Measurements from ENCODE around the gene STAC2. TPM values are rescaled to one million over a fixed set of nuclear protein-coding genes. Genes with fewer than 3 reads are reported as not detected.

STAC2 gene
- total and polyA plus RNA-seq, 9 donors = 0.04 to 0.30 (median 0.18) TPM

DNA sequence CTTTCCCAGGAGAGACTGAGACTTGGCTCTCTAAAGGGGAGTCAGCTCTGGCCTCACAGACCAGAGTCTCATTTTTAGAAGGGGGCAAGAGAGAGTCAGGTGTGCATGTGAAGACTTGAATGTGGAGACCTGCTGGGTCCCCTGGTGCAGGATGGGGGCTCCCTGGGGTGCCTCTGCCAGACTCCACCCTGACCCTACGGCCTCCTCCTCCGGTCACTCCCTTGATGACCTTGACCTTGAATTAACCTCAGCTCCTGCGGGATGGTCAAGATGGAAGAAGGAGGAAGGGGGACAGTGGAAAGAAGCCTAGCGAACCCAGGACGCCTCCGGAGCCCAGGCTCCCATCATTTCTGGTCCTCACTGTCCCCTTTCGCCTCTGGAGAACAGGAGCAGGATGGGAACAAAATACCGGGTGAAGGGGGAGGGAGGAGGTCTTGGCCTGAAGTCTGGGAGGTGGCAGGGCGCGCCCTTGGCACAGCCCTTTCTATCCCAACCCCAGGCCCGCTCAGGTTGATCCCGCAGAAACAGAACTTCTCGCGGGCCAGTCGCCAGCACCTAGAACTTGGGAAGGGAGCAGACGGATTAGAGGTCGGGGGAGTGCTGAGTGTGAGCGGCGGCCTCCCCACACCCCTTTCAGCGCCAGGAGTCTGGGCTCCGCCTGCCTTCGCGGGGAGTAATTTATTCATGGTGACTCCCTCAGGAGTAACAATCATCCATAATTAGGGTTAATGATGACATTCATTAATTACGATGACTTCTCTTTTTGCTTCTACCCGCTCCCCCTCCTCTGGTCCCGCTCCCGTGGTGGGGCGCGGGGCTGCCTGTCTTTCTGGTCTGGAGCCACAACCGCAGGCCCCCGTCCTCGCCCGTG is 1.6 kb downstream of the STAC2 start:
- Histone ChIP-seq H3K36me3 (ENCODE audit: control insufficient read depth, insufficient read depth, low read length) (no peaks in the 10 kb centered on the region), H3K4me3 (ENCODE audit: low read length) (no peak overlapping the region), H3K9me3 (replicated peaks; ENCODE audit: control insufficient read depth, low read depth, low read length) (no peaks in the 10 kb centered on the region), H3K27ac (ENCODE audit: low read length) (no peak overlapping the region), H3K27me3 (ENCODE audit: control insufficient read depth, insufficient read depth, low read length) (peaks cover 63% of the 10 kb centered on the region), H3K4me1 (ENCODE audit: control insufficient read depth, insufficient read depth, low read length) (peaks cover 28% of the 10 kb centered on the region)
- 18% methylated on average over 17 of the region's 33 CpGs for WGBS (ENCODE audit: insufficient coverage)
- DNase-seq = no peak

GRCh38 chr17:39222866-39223834 is 2.6 kb downstream of the STAC2 start:
- Histone ChIP-seq H3K9me3 (replicated peaks; ENCODE audit: control insufficient read depth, low read depth, low read length) (no peaks in the 10 kb centered on the region), H3K4me1 (ENCODE audit: control insufficient read depth, insufficient read depth, low read length) (peaks cover 32% of the 10 kb centered on the region), H3K27me3 (ENCODE audit: control insufficient read depth, insufficient read depth, low read length) (peaks cover 67% of the 10 kb centered on the region), H3K27ac (ENCODE audit: low read length) (no peak overlapping the region), H3K36me3 (ENCODE audit: control insufficient read depth, insufficient read depth, low read length) (no peaks in the 10 kb centered on the region), H3K4me3 (ENCODE audit: low read length) (no peak overlapping the region)
- WGBS (ENCODE audit: insufficient coverage) = 70% methylated on average over 2 of the region's 9 CpGs
- no peak for DNase-seq

- WGBS (ENCODE audit: insufficient coverage) = 82% methylated on average over 7 of the region's 7 CpGs
- peaks cover 68% of the 10 kb centered on the region for H3K27me3 ChIP-seq (ENCODE audit: control insufficient read depth, insufficient read depth, low read length)
Observed at GRCh38 chr17:39222151-39222550, 3.6 kb downstream of the STAC2 start.

DNA sequence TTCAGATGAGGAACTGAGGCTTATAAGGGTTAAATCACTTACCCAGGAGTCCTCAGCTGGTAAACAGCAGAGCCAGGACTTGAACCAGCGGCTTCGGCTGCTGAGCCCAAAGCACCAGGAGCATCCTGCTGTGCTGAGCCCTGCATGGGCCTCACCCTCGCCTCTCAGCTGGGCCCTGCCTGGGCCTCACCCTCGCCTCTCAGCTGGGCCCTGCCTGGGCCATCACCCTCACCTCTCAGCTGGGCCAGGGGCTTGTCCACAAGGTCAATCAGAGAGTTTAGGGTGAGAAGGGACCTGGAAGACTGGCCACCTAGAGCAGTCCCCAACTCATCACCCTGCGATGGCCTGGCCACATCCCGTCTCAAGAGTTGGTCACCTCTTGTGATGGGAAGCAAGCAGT is 4.2 kb downstream of the STAC2 start:
- no peak overlapping the region for H3K4me3 ChIP-seq (ENCODE audit: low read length)
- H3K27ac ChIP-seq (ENCODE audit: low read length) = no peak overlapping the region
- no peaks in the 10 kb centered on the region for H3K9me3 ChIP-seq (replicated peaks; ENCODE audit: control insufficient read depth, low read depth, low read length)
- DNase-seq = no peak
- H3K36me3 ChIP-seq (ENCODE audit: control insufficient read depth, insufficient read depth, low read length) = no peaks in the 10 kb centered on the region
- WGBS (ENCODE audit: insufficient coverage) = 88% methylated on average over 6 of the region's 6 CpGs
- peaks cover 68% of the 10 kb centered on the region for H3K27me3 ChIP-seq (ENCODE audit: control insufficient read depth, insufficient read depth, low read length)
- peaks cover 34% of the 10 kb centered on the region for H3K4me1 ChIP-seq (ENCODE audit: control insufficient read depth, insufficient read depth, low read length)

More at GRCh38 chr17:39222151-39222550, 3.6 kb downstream of the STAC2 start:
- Histone ChIP-seq H3K4me1 (ENCODE audit: control insufficient read depth, insufficient read depth, low read length) (peaks cover 34% of the 10 kb centered on the region), H3K9me3 (replicated peaks; ENCODE audit: control insufficient read depth, low read depth, low read length) (no peaks in the 10 kb centered on the region), H3K36me3 (ENCODE audit: control insufficient read depth, insufficient read depth, low read length) (no peaks in the 10 kb centered on the region), H3K27ac (ENCODE audit: low read length) (no peak overlapping the region), H3K4me3 (ENCODE audit: low read length) (no peak overlapping the region)
- DNase-seq = no peak

- no peak for DNase-seq
- no peaks in the 10 kb centered on the region for H3K36me3 ChIP-seq (ENCODE audit: control insufficient read depth, insufficient read depth, low read length)
- H3K9me3 ChIP-seq (replicated peaks; ENCODE audit: control insufficient read depth, low read depth, low read length) = no peaks in the 10 kb centered on the region
- H3K4me1 ChIP-seq (ENCODE audit: control insufficient read depth, insufficient read depth, low read length) = peaks cover 20% of the 10 kb centered on the region
- peaks cover 61% of the 10 kb centered on the region for H3K27me3 ChIP-seq (ENCODE audit: control insufficient read depth, insufficient read depth, low read length)
- no peak overlapping the region for H3K4me3 ChIP-seq (ENCODE audit: low read length)
- H3K27ac ChIP-seq (ENCODE audit: low read length) = no peak overlapping the region
- 54% methylated on average over 8 of the region's 8 CpGs for WGBS (ENCODE audit: insufficient coverage)
Observed at GRCh38 chr17:39219647-39220154, 6.0 kb downstream of the STAC2 start.

DNA sequence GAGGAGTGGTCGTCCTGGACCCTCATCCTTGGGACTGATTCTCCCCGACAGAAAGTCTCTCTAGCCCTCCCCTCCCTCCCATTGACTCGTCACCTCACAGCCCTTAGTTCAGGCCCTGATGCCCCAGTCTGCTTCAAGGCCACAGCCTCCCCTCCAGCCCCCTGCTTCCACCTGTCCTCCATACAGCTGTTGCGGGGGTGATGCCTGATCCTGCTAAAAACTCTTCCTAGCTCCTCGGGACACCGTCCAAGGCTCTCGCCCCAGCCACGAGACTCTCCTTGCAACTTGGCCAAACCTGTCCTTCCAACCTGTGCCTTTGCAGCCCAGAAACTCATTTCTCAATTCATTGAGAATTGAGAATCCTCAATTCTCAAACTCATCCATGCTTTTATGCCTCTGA is 6.8 kb downstream of the STAC2 start:
- Histone ChIP-seq H3K27me3 (ENCODE audit: control insufficient read depth, insufficient read depth, low read length) (peaks cover 59% of the 10 kb centered on the region), H3K4me3 (ENCODE audit: low read length) (no peak overlapping the region), H3K9me3 (replicated peaks; ENCODE audit: control insufficient read depth, low read depth, low read length) (no peaks in the 10 kb centered on the region), H3K27ac (ENCODE audit: low read length) (no peak overlapping the region), H3K4me1 (ENCODE audit: control insufficient read depth, insufficient read depth, low read length) (peaks cover 17% of the 10 kb centered on the region), H3K36me3 (ENCODE audit: control insufficient read depth, insufficient read depth, low read length) (no peaks in the 10 kb centered on the region)
- 44% methylated on average over 7 of the region's 8 CpGs for WGBS (ENCODE audit: insufficient coverage)
- no peak for DNase-seq

- Histone ChIP-seq H3K4me1 (ENCODE audit: control insufficient read depth, insufficient read depth, low read length) (peaks cover 17% of the 10 kb centered on the region), H3K27me3 (ENCODE audit: control insufficient read depth, insufficient read depth, low read length) (peaks cover 50% of the 10 kb centered on the region), H3K36me3 (ENCODE audit: control insufficient read depth, insufficient read depth, low read length) (no peaks in the 10 kb centered on the region), H3K27ac (ENCODE audit: low read length) (no peak overlapping the region), H3K9me3 (replicated peaks; ENCODE audit: control insufficient read depth, low read depth, low read length) (no peaks in the 10 kb centered on the region), H3K4me3 (ENCODE audit: low read length) (no peak overlapping the region)
- WGBS (ENCODE audit: insufficient coverage) = 16% methylated on average over 22 of the region's 24 CpGs
- DNase-seq = no peak
Observed at GRCh38 chr17:39217734-39218369, 7.9 kb downstream of the STAC2 start.

DNA sequence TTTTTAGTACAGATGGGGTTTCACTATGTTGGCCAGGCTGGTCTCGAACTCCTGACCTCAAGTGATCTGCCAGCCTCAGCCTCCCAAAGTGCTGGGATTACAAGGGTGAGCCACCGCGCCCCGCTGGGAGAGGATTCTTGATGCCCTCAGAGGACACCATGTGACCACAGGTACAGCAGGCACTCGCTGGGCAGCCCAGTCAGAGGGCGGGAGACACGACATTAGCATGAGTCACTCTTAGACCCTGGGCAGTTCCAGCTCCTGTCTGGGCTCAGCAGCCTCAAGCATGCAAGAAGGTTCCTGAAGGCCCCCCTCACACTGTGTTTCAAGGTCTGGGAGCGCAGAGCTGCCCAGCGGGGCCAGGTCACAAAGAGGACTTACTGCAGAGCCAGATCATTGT is 11.9 kb downstream of the STAC2 start:
- H3K27me3 ChIP-seq (ENCODE audit: control insufficient read depth, insufficient read depth, low read length) = peaks cover 55% of the 10 kb centered on the region
- 70% methylated on average over 9 of the region's 9 CpGs for WGBS (ENCODE audit: insufficient coverage)
- no peak for DNase-seq

DNA sequence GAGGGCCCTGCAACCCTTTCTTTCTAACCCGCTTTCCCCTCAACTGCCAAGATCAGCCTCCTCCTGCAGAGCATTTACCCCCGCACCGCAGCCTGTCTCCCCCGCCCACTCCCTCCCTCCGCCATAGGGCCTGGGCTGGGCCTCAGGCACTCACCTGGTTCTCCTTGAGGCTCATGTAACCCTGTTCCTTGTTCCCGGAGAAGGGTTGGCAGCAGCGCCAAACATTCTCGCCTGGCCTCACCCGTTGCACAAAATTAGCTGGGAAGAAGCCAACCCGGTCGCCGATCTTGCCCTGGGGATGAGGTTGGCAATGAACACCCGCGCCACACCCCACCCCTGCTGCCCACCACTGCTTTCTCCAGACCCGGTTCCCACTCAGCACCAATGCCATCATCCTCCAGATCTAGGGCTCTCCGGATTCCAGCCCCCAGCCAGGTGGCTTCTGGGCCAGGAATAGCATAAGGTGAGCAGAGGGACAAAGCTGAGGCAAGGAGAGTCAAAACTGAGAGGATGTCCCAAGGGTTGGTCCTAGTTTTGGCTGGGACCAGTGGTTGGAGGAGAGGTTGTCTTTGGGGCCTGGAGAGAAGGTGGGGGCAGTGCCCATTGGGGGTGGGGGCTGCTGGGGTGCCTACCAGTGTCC is 12.8 kb downstream of the STAC2 start:
- 53% methylated on average over 15 of the region's 16 CpGs for WGBS (ENCODE audit: insufficient coverage)
- no peak overlapping the region for H3K27ac ChIP-seq (ENCODE audit: low read length)
- no peak for DNase-seq
- peaks cover 32% of the 10 kb centered on the region for H3K4me1 ChIP-seq (ENCODE audit: control insufficient read depth, insufficient read depth, low read length)
- peaks cover 50% of the 10 kb centered on the region for H3K27me3 ChIP-seq (ENCODE audit: control insufficient read depth, insufficient read depth, low read length)
- H3K9me3 ChIP-seq (replicated peaks; ENCODE audit: control insufficient read depth, low read depth, low read length) = no peaks in the 10 kb centered on the region
- no peak overlapping the region for H3K4me3 ChIP-seq (ENCODE audit: low read length)
- H3K36me3 ChIP-seq (ENCODE audit: control insufficient read depth, insufficient read depth, low read length) = no peaks in the 10 kb centered on the region

More for the DNA sequence above, 11.9 kb downstream of the STAC2 start:
- H3K27ac ChIP-seq (ENCODE audit: low read length) = no peak overlapping the region
- H3K4me1 ChIP-seq (ENCODE audit: control insufficient read depth, insufficient read depth, low read length) = peaks cover 28% of the 10 kb centered on the region
- no peaks in the 10 kb centered on the region for H3K9me3 ChIP-seq (replicated peaks; ENCODE audit: control insufficient read depth, low read depth, low read length)
- H3K4me3 ChIP-seq (ENCODE audit: low read length) = no peak overlapping the region
- H3K36me3 ChIP-seq (ENCODE audit: control insufficient read depth, insufficient read depth, low read length) = no peaks in the 10 kb centered on the region
